Neuronal stem cell (in vitro differentiated cells): ENCODE results near the gene BHLHE41.
A peak's percentile ranks its signal among the peaks of the same experiment; 100 is the strongest.

Source experiments
- DNase-seq: peaks from one replicate; pipeline ENCODE4 v3.0.0-alpha.2; 2013; ENCODE audit warnings: low spot score
- H2AFZ ChIP-seq: one replicate; pipeline ENCODE4 v1.6.1; 2013; ENCODE audit warnings: mild to moderate bottlenecking, low read length, inconsistent platforms
- H2AK5ac ChIP-seq: 2 replicates; pipeline ENCODE4 v1.6.1; 2013; ENCODE audit warnings: low read depth, mild to moderate bottlenecking, inconsistent platforms, low read length, moderate library complexity, mixed read lengths
- H2BK120ac ChIP-seq: 2 replicates; pipeline ENCODE4 v1.6.1; 2013; ENCODE audit warnings: low read depth, mild to moderate bottlenecking, inconsistent platforms, low read length, moderate library complexity, mixed read lengths
- H2BK12ac ChIP-seq: one replicate; pipeline ENCODE4 v1.6.1; 2013; ENCODE audit warnings: low read length, inconsistent platforms
- H2BK15ac ChIP-seq: 2 replicates; pipeline ENCODE4 v1.6.1; 2013; ENCODE audit warnings: mild to moderate bottlenecking, low read length, inconsistent platforms, mixed read lengths
- H2BK5ac ChIP-seq: one replicate; pipeline ENCODE4 v1.6.1; 2013; ENCODE audit warnings: inconsistent platforms, mild to moderate bottlenecking, low read length, moderate library complexity
- H3K14ac ChIP-seq: one replicate; pipeline ENCODE4 v1.6.1; 2013; ENCODE audit warnings: low read length, inconsistent platforms
- H3K18ac ChIP-seq: 2 replicates; pipeline ENCODE4 v1.6.1; 2013; ENCODE audit warnings: low read length, inconsistent platforms
- H3K23ac ChIP-seq: 2 replicates; pipeline ENCODE4 v1.6.1; 2013; ENCODE audit warnings: low read depth, mild to moderate bottlenecking, mixed read lengths, low read length, inconsistent platforms; ENCODE audit not compliant: poor library complexity
- H3K27ac ChIP-seq: replicated peaks from 3 replicates; pipeline ENCODE4 v1.5.1; 2013; ENCODE audit warnings: low read length, inconsistent platforms
- H3K27me3 ChIP-seq, 3 experiments: 2 replicates each; pipeline ENCODE4 v1.6.1; 2013; ENCODE audit warnings: low read length in 3 of 3, mild to moderate bottlenecking in 2 of 3, inconsistent platforms in 1 of 3, low read depth in 1 of 3, mixed read lengths in 1 of 3, moderate library complexity in 1 of 3; ENCODE audit not compliant: control insufficient read depth in 3 of 3, insufficient read depth in 3 of 3
- H3K36me3 ChIP-seq, 2 donors: replicated peaks in 1 of 2; 2 replicates each; pipeline ENCODE4 v1.6.1; 2013; ENCODE audit warnings: low read length in 2 of 2; ENCODE audit not compliant: control insufficient read depth in 2 of 2, insufficient read depth in 2 of 2
- H3K4ac ChIP-seq: 2 replicates; pipeline ENCODE4 v1.6.1; 2013; ENCODE audit warnings: inconsistent platforms, mild to moderate bottlenecking, low read length, moderate library complexity
- H3K4me1 ChIP-seq, 2 donors: 1 replicate in 1 of 2; 2 replicates in 1 of 2; pipeline ENCODE4 v1.6.1; 2013; ENCODE audit warnings: low read length in 2 of 2, low read depth in 1 of 2; ENCODE audit not compliant: control insufficient read depth in 2 of 2, insufficient read depth in 1 of 2
- H3K4me2 ChIP-seq: one replicate; pipeline ENCODE4 v1.6.1; 2013; ENCODE audit warnings: mild to moderate bottlenecking, low read length, inconsistent platforms; ENCODE audit not compliant: insufficient read depth, poor library complexity, severe bottlenecking
- H3K4me3 ChIP-seq, 2 donors: 2 replicates each; pipeline ENCODE4 v1.5.1; 2013; ENCODE audit warnings: low read length in 2 of 2, mild to moderate bottlenecking in 2 of 2, inconsistent platforms in 1 of 2, moderate library complexity in 1 of 2
- H3K79me1 ChIP-seq: one replicate; pipeline ENCODE4 v1.6.1; 2013; ENCODE audit warnings: low read depth, mild to moderate bottlenecking, inconsistent platforms, low read length, moderate library complexity
- H3K9ac ChIP-seq: one replicate; pipeline ENCODE4 v1.6.1; 2013; ENCODE audit warnings: mild to moderate bottlenecking, low read depth, low read length, inconsistent platforms; ENCODE audit not compliant: poor library complexity
- H3K9me3 ChIP-seq, 2 donors: replicated peaks in 1 of 2; 2 replicates each; pipeline versions ENCODE3 to v1.6.1; 2013; ENCODE audit warnings: low read length in 2 of 2, mild to moderate bottlenecking in 2 of 2, inconsistent platforms in 1 of 2, low read depth in 1 of 2, mixed read lengths in 1 of 2, moderate library complexity in 1 of 2; ENCODE audit not compliant: control insufficient read depth in 2 of 2, insufficient read depth in 1 of 2
- H4K8ac ChIP-seq: one replicate; pipeline ENCODE4 v1.6.1; 2013; ENCODE audit warnings: low read depth, mild to moderate bottlenecking, inconsistent platforms, low read length, moderate library complexity
- H4K91ac ChIP-seq: one replicate; pipeline ENCODE4 v1.6.1; 2013; ENCODE audit warnings: low read length, low read depth, mild to moderate bottlenecking, inconsistent platforms; ENCODE audit not compliant: poor library complexity
- WGBS, 2 donors: extraction: QIAGEN DNeasy Blood & Tissue Kit; methylation state at CpG; one replicate each; pipeline ENCODE4 v1.1.7; 2013; ENCODE audit warnings: missing lambda C conversion rate in 2 of 2, mixed read lengths in 1 of 2; ENCODE audit not compliant: insufficient read length in 2 of 2, insufficient replicate concordance in 1 of 2; ENCODE audit errors: extremely low coverage in 2 of 2; 5-methylcytosine and 5-hydroxymethylcytosine counted together

The BHLHE41 gene

DNA sequence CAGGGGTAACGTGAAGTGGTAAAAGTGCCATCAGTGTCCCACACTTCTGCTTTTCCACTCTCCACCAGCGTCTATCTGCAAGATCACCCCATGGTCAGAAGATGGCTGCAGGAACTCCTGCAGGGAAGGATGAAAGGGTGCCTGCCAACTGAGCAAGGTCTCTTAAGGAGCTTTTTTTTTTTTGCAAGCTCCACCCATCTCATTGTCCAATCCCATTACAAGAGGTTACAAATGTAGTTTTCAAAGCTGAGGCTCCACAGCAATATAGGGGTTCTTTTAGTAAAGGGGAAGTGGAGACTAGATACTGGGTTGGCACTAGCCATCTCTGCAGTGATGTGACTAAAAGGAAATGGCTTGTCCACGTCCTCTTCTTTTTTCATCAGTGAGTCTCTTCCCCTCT, 5.9 kb upstream of the BHLHE41 start:
- no peak overlapping the region for H3K23ac ChIP-seq
- no peak overlapping the region for H3K4me2 ChIP-seq
- H3K9ac ChIP-seq: no peak overlapping the region
- peaks cover 0 to 77% (median 27%) of the 10 kb centered on the region in 3 experiments for H3K27me3 ChIP-seq
- H3K14ac ChIP-seq: no peak overlapping the region
- no peak overlapping the region for H3K27ac ChIP-seq
- no peak overlapping the region for H3K4me3 ChIP-seq
- no peak overlapping the region for H4K91ac ChIP-seq
- no peak overlapping the region for H3K4ac ChIP-seq
- H2BK5ac ChIP-seq: no peak overlapping the region
- DNase-seq: no peak
- no peak overlapping the region for H2AFZ ChIP-seq
- no CpG with 5 or more reads among the region's 3 CpGs for WGBS, 2 donors
- H3K79me1 ChIP-seq: no peaks in the 10 kb centered on the region
- no peak overlapping the region for H2AK5ac ChIP-seq
- H3K9me3 ChIP-seq: no peaks in the 10 kb centered on the region
- no peak overlapping the region for H2BK12ac ChIP-seq
- no peak overlapping the region for H2BK120ac ChIP-seq
- no peak overlapping the region for H3K18ac ChIP-seq
- no peaks in the 10 kb centered on the region for H3K36me3 ChIP-seq
- H2BK15ac ChIP-seq: no peak overlapping the region
- H4K8ac ChIP-seq: no peak overlapping the region
- H3K4me1 ChIP-seq: no peaks in the 10 kb centered on the region

DNA sequence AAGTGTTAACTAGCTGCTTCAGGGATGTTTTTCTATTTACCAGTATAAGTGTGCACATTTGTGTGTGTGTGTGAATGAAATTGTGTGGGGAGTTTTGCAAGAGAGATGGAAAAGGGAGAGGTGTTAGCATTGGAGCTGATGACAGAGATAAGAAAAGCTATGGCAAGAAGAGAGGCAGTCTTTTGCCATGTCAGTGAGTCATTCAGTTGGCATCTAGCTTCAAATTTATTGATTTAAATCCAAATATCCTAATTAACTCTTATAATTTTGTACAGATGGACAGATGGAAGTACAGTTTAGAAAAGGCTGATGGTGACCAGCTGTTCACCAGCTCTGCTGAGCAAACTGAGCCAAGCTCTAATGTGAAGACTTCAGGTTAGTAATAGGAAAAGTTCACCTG, 3.3 kb upstream of the BHLHE41 start:
- Histone ChIP-seq H2AFZ (no peak overlapping the region), H3K27ac (no peak overlapping the region), H4K91ac (no peak overlapping the region), H3K4me3 (no peak overlapping the region), H2BK15ac (no peak overlapping the region), H3K9ac (no peak overlapping the region), H3K4me2 (no peak overlapping the region), H3K36me3 (no peaks in the 10 kb centered on the region), H3K79me1 (no peaks in the 10 kb centered on the region), H3K4ac (no peak overlapping the region), H2BK120ac (no peak overlapping the region), H3K4me1 (peaks cover 7% of the 10 kb centered on the region in 2 donors), H3K14ac (no peak overlapping the region), H2BK5ac (no peak overlapping the region), H2AK5ac (no peak overlapping the region), H2BK12ac (no peak overlapping the region), H3K23ac (no peak overlapping the region), H3K9me3 (no peaks in the 10 kb centered on the region), H3K27me3 (peaks cover 7 to 78% (median 50%) of the 10 kb centered on the region in 3 experiments), H4K8ac (no peak overlapping the region), H3K18ac (no peak overlapping the region)
- DNase-seq: no peak

DNA sequence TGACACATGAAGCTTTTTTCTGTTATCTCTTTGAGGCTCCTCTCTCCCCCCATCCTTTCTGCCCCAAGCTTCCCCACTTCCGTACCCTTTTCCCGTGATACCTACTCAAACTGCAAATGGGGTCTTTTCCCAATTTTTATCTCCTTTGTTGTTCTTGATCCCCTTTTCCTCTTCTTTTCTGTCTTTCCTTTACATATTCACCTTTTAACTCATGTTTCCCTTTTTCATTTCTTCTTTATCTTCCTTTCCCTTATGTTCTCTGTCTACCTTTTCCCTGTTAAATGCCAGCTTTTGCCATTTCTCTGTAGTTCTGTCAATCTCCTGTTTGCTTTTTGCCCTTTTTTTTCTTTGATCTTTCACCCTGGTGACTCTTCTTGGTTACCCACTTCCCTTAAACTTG, 2.6 kb upstream of the BHLHE41 start:
- no CpG with 5 or more reads among the region's 2 CpGs for WGBS, 2 donors
- Histone ChIP-seq H2BK5ac (no peak overlapping the region), H3K4me1 (peaks cover 9 to 11% of the 10 kb centered on the region in 2 donors), H2AFZ (no peak overlapping the region), H4K91ac (no peak overlapping the region), H2BK120ac (no peak overlapping the region), H2BK12ac (no peak overlapping the region), H3K4me3 (no peak overlapping the region), H3K9me3 (no peaks in the 10 kb centered on the region), H4K8ac (no peak overlapping the region), H2BK15ac (no peak overlapping the region), H3K18ac (no peak overlapping the region), H3K27me3 (peaks cover 14 to 76% (median 57%) of the 10 kb centered on the region in 3 experiments), H2AK5ac (no peak overlapping the region), H3K27ac (no peak overlapping the region), H3K4ac (no peak overlapping the region), H3K79me1 (no peaks in the 10 kb centered on the region), H3K4me2 (no peak overlapping the region), H3K23ac (no peak overlapping the region), H3K9ac (no peak overlapping the region), H3K14ac (no peak overlapping the region), H3K36me3 (no peaks in the 10 kb centered on the region)
- no peak for DNase-seq

DNA sequence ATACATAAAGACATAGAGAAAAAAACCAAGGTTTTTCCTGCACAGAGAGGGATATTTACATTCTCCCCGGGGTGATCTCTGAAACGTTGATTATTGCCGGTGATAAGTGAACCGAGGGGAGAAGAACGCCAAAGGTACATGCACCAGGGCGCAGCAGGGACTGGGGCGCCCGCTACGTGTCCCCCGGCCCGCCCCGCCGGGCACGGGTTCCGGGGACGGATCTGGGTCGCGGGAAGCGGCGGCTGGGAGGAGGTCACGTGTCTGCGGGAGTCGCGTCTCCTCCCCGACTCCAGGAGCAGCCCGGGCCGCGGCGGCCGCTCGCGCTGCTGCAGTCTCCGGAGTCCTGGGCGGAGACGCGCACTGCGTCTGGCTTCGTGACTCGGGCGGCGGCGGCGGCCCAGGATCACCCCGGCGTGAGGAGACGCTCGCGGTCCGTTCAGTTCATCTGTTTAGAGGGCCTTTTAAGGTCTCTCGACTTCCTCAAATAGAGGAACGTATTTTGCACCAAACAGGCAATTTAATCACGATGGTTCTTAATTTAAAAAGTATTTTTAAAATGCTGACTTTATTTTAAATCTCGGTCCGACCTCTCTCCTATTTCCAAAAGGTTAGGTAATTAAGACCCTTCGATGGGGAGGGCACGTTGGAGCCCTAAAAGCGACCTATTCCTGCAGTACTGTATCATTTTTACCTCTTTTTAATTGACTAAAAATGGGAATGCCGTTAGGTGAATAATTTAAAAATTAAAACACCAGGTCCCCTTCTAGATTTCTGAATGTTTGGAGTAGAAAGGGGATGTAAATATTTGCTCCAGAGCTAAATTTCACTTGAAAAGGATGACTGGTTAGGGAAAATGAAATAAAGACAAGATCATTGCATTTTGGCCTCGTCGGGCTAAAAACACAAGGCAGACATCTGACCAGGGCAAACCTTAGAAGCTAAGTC, 1.8 kb upstream of the BHLHE41 start:
- H3K23ac ChIP-seq: no peak overlapping the region
- H3K27ac ChIP-seq: no peak overlapping the region
- H3K18ac ChIP-seq: peak overlapping the region; percentile 79
- H3K4ac ChIP-seq: no peak overlapping the region
- no peak overlapping the region for H2BK12ac ChIP-seq
- H4K8ac ChIP-seq: no peak overlapping the region
- no peaks in the 10 kb centered on the region for H3K79me1 ChIP-seq
- H2AFZ ChIP-seq: peak overlapping the region; percentile 96
- H3K9ac ChIP-seq: no peak overlapping the region
- H3K4me3 ChIP-seq: peak overlapping the region; percentile 49 to 83
- H3K27me3 ChIP-seq: peaks cover 14 to 72% (median 65%) of the 10 kb centered on the region in 3 experiments
- H2AK5ac ChIP-seq: no peak overlapping the region
- no peak overlapping the region for H2BK5ac ChIP-seq
- WGBS, 2 donors: no CpG with 5 or more reads among the region's 60 CpGs
- H3K9me3 ChIP-seq: no peaks in the 10 kb centered on the region
- no peak overlapping the region for H2BK120ac ChIP-seq
- peak; percentile 80 for DNase-seq
- H3K14ac ChIP-seq: no peak overlapping the region
- no peak overlapping the region for H2BK15ac ChIP-seq
- no peak overlapping the region for H4K91ac ChIP-seq
- peaks cover 9 to 11% of the 10 kb centered on the region in 2 donors for H3K4me1 ChIP-seq
- H3K36me3 ChIP-seq: no peaks in the 10 kb centered on the region
- H3K4me2 ChIP-seq: peak overlapping the region; percentile 95
